GM19397 (cell line): ENCODE measurements around the gene DIS3L2.

Source experiments
- ATAC-seq: cut with Tn5 transposase; IDR thresholded peaks from one replicate; pipeline ENCODE4 v1.9.1; 2021; ENCODE audit warnings: mild to moderate bottlenecking, moderate library complexity; ENCODE audit not compliant: unreplicated experiment

The DIS3L2 gene

DNA sequence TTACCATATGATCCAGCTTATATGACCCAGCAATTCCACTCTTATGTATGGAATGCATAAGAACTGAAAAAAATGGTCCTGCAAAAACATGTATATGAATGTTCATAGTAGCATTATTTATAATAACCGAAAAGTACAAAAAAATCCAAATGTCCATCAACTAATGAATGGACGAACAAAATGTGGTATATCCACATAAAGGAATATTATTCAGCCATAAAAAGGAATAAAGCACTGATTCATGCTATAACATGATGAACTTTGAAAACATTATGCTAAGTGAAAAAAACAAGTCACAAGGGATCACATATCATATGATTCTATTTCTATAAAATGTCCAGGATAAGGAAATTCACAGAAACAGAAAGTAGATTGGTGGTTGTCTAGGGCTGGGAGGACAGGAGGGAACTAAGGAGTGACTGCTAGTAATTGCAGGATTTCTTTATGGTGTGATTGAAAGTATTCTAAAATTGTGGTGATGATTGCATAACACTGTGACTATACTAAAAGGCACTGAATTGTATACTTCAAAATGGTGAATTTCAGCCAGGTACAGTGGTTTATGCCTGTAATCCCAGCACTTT, 10.0 kb upstream of the DIS3L2 start:
- no peak for ATAC-seq

DNA sequence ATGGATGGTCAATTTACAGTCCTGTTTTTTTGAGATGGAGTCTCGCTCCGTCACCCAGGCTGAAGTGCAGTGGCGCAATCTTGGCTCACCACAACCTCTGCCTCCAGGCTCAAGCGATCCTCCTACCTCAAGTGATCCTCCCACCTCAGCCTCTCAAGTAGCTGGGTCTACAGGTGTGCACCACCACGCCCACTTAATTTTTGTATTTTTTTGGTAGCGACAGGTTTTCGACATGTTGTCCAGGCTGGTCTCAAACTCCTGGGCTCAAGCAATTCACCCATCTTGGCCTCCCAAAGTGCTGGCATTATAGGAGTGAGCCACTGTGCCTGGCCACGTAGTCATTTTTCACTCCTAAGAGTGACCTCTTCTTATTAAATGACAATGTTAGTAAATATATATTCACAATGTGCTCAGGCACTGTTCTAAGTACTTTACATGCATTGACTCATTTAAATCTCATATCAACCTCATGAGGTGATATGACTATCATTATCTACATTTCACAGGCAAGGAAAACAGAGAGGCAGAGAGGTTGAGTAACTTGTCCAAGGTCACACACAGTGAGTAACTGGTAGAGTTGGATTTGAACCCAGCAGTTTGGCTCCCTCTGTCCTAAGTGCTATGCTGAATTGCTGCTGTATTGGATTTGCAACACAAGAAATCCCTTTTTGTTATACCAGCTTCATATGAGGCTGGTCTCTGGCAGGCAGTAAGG, 5.6 kb upstream of the DIS3L2 start:
- ATAC-seq, result no peak

GRCh38 chr2:231957913-231958763, 3.4 kb upstream of the DIS3L2 start:
- ATAC-seq, result no peak

DNA sequence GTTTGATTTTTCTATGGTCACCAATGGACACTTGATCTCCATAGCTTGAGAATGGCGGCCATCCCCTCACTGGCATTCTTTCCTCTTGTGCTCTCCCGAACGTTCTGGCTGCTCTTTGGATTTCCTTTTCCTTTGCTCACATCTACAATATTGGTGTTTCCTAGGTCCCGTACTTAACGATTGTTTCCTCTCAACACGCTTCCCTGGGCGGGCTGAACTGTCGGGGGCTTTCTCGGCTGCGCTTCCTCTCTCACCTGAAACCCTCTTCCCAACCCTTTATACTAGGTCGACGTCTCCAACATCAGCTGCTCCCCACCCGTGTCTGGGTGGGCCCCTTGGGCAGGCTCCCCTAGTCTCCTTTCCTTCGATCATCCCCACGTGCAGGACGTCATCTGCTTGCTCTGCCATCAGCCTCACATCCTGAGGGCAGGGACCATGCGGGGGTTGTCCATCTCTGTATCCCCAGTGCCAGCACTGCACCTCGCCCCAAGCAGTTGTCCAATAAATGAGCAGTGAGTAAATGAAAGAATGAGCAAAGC, 634 bp upstream of the DIS3L2 start:
- ATAC-seq, result no peak

GRCh38 chr2:231965102-231965501, 3.6 kb downstream of the DIS3L2 start:
- ATAC-seq, result no peak

GRCh38 chr2:231966886-231967285, 5.4 kb downstream of the DIS3L2 start:
- ATAC-seq, result no peak

GRCh38 chr2:231968820-231969219, 7.3 kb downstream of the DIS3L2 start:
- no peak for ATAC-seq

DNA sequence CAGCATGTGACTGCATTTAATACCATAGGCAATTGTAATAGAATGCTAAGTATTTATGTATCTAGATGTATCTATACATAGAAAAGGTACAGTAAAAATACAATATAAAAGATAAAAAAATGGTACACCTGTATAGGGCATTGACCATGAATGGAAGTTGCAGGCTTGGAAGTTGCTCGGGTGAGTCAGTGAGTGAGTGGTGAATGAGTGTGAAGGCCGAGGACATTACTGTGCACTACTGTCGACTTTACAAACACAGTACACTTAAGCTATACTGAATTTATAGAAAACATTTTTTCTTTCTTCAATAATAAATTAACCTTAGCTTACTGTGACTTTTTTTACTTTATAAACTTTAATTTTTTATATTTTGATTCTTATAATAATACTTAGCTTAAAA, 8.9 kb downstream of the DIS3L2 start:
- ATAC-seq, result no peak

DNA sequence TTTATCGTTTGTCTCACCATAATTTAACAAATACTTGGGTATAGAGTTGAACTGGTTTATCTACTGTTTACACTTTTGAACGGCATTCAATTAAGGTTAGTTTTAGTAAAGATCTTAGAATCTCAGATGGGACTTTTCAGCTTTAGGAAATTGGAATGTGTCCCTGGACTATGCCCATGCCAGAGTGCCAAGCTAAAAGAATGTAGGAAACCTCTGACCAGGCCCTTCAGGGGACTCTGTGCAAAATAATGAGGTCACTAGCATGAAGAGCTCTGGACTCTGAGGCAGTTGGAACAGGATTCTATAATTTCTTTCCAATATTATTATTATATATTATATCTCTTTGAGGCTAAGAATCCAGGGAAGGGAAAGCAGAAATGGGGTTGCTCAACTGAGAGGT, 13.5 kb downstream of the DIS3L2 start:
- no peak for ATAC-seq

DNA sequence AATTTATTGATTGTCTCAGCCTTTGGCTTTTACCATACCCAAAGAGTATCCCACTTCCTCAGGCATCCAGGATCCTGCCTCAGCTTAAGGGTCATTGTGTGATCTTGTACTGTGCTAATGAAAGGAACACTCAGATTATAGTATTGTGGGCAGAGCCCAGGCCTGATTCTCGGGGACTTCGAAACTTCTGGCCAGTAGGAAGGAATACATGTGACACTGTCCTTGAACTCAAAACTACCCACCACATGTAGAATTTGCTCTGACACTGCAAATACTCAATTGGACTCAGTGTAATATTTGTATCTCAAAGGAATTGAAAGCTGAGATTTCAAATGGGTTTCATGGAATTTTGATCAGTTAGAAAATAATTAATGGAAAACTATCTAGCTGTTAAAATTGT, 15.9 kb downstream of the DIS3L2 start:
- no peak for ATAC-seq

- ATAC-seq, result no peak
Observed at GRCh38 chr2:231984992-231985391, 23.5 kb downstream of the DIS3L2 start.

GRCh38 chr2:231985823-231986261, 24.3 kb downstream of the DIS3L2 start:
- no peak for ATAC-seq

- no peak for ATAC-seq
Observed at GRCh38 chr2:231987124-231987727, 25.7 kb downstream of the DIS3L2 start.

- ATAC-seq, result no peak
Observed at GRCh38 chr2:231988179-231988866, 26.8 kb downstream of the DIS3L2 start.

DNA sequence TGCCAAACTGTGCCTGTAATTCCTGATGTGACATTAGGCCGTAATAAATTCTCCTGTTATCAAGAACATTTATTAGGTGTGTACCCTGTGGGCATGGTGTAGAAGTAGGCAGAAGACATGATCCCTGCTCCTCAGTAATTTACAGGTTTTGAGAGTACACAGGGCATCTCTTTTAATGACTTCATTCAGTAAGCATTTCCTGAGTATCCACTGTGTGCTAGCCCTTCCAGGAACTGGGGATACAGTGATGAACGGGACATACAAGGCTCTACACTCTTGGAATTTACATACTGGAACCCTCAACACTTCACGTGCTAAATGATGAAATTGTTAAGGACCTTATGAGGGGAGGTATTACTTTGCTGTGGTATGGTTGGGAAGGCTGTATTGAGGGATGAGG, 30.2 kb downstream of the DIS3L2 start:
- ATAC-seq, result no peak

DNA sequence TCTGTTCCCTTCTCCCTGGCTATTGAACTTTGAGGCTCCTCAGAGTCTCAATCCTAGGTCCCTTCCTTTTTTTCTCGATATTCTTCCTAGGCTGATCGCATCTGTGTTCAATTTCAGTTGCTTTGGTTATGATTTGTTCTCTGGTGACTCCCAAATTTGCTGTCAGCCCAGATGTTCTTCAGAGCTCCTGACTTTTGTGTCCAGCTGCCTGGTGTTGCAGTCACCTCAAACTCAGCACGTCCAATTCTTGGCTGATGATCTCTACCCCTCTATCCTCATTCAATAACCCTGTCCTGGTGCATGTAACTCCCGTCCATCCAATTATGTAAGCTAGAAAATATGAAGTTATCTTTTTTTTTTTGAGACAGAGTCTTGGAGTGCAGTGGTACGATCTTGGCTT, 31.4 kb downstream of the DIS3L2 start:
- ATAC-seq, result no peak

DNA sequence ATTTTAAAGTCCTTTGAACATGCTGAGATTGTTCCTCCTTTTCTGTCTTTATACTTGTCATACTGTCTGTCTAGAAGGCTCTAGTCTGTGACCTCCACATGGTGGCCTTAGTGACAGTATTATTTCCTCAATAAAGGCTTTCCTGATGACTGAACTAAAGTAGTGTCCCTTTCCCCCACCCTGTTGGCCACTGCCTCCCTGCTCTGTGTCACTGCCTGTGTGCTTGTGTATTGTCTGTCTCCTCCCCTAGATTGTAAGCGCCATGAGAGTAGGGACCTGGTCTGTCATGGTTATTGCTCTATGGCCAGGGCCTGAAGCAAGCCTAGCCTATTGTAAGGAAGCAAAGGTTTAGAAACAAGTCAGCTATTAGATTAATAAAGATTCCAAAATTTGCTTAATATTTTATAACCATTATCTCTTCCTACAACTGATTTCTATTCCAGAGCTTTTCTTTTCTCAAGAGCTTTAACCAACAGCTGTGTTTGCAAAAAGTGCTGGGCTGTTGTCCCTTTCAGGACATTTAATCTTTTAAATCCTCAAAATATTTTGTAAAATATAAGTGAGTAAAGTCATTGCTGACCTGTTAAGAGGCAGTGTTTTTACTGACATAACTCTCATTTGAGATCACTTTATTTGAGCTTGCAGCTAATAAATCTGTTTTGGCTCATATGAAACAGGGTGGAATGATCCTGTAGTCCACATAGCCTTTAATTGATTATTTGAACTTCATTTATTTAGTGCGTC, 35.5 kb downstream of the DIS3L2 start:
- no peak for ATAC-seq

DNA sequence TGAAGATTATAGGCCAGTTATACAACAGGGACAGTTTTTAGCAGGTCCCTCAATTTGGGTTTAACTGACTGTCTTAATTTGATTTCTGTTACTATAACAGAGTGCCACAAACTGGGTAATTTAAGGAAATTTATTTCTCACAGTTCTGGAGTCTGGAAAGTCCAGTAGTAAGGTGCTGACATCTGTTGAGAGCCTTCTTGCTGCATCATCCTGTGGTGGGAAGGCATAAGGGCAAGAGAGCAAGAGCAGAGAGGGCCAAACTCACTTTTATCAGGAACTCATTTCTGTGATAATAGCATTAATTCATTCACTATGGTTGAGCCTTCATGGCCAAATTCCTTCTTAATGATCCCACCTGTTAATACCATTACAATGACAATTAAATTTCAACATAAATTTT, 36.5 kb downstream of the DIS3L2 start:
- ATAC-seq, result no peak

DNA sequence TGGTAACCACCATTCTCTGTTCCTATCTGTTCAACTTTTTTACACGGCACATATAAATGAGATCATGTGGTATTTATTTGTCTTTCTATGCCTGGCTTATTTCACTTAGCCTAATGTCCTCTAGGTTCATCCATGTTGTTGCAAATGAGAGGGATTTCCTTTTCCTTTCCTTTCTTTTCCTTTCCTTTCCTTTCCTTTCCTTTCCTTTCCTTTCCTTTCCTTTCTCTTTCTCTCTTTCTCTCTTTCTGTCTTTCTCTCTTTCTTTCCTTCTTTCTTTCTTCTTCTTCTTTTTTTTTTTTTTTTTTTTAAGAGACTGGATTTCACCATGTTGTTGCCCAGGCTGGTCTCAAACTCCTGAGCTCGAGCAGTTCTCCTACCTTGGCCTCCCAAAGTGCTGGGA, 38.9 kb downstream of the DIS3L2 start:
- no peak for ATAC-seq

DNA sequence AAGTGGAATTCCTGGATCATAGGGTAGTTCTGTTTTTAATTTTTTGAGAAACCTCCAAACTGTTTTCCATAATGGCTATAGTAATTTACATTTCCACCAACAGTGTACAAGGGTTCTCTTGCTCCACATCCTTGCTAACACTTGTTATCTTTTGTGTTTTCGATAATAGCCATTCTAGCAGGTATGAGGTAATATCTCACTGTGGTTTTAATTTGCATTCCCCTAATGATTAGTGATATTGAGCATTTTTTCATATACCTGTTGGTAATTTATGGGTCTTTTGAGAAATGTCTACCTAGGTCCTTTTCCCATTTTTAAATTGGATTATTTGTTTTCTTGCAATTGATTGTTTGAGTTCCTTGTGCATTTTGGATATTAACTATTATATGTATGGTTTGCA, 39.6 kb downstream of the DIS3L2 start:
- no peak for ATAC-seq
